ENCODE results near the gene HSPB8.

HSPB8 gene

DNA sequence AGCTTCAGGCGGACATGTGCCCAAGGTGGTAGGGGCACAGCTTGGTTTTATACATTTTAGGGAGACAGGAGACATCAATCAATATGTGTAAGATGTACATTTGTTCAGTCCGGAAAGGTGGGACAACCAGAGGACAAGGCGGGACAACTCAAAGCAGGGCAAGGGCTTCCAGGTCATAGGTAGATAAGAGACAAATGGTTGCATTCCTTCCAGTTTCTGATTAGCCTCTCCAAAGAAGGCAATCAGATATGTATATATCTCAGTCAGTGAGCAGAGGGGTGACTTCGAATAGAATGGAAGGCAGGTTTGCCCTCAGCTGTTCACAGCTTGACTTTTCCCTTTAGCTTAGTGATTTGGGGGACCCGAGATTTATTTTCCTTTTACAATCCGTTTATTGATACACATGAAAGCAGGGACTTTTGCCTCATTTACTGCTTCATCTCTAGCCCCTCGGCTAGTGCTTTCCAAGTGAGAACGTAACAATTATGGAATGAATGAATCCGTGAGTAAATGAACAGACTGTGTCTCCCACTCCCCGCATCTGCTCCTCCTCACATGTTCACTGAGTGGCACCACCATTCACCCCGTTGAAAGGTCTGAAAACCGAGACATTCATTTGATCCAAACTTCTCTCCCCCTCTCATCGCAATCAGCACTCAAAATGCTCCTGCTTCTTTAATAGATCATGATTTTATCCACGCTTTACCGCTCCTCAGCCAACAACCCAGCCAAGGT is 6.9 kb upstream of the HSPB8 start:
- no peak for DNase-seq

DNA sequence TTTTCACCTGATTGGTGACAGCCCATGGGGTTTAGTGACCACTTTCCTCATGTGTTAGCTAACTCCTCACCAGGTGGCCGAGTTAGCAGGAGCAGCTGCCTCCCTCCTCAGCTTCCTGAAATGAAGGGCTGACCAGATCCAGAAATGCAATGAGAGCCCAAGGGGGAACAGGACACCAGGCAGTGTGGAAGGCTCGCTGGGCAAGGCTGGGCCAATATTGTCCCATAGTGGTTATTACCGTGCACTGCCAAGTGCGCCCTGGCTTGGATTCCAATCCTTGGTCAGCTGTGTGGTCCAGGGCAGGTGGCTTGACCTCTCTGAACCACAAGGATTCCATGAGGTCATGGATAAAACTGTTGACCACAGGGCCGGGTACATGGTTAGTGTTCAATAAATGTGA is 3.6 kb upstream of the HSPB8 start:
- no peak for DNase-seq

DNA sequence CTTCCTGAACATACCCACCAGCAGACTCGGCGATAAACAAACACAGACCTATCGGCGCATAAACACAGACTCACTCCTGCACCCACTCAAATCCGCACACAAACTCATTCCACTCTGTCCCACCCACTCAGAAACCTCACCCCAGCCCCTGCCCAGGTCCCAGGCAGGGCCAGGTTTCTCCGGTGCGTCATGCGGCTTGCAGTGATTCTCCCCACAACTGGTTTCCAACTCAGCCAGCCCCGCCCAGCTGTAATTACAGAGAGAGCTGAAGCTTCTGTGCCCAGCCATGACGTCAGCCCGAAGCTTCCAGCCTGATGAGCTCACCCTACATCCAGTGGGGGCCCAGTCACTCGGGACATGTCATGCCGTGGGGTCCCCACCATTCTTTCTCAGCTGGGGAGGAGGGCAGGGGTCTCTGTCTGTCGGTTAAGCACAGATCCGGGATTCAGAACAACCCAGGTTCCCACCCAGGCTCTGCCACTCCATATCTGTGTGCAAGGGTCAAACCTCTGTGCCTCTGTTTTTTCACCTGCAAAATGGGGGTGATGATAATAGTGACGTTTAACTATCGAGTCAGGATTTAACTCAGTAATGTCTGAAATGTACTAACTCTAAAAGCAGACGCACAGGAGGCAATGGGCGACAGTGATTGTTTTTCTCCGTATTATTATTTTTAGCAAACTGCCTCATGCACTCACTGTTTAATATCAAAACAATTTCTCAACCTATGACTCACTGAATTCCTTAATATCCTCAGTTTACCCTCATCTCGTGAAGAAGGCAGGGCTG is 2.3 kb upstream of the HSPB8 start:
- no peak for DNase-seq

DNA sequence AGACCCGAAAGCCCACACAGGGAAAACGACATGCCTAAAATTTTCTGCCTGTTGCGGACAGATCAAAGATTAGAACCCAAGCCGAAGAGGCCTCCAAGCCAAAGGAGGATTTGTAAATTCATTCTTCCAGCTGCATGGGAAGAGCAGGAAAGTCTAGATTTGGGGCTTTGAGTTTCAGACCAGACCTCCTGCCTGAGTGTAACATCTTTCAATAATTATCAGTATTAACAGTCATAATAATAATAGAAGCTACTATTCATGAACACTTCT is 1.7 kb upstream of the HSPB8 start:
- no peak for DNase-seq

DNA sequence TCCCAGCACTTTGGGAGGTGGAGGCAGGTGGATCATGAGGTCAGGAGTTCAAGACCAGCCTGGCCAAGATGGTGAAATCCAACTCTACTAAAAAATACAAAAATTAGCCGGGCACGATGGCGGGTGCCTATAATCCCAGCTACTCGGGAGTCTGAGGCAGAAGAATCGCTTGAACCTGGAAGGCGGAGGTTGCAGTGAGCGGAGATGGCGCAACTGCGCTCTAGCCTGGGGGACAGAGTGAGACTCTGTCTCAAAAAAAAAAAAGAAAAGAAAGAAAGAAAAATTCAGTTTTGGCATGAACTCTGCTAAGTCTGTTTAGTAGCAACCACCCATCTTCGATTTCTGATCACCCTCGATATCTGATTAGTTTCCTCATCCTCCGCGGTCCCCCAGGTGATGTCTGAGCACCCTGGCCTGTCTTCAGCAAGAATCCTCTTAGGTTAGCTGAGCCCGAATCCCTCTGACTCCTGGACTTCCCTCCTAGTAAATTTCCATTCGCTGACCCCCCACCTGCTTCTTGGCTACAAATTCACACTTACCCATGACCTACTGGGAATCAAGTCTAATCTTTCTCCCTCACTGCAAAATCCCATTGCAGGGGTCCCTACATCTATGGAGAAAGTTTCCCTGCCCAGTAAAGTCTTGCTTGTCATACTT is 879 bp upstream of the HSPB8 start:
- DNase-seq, result no peak

DNA sequence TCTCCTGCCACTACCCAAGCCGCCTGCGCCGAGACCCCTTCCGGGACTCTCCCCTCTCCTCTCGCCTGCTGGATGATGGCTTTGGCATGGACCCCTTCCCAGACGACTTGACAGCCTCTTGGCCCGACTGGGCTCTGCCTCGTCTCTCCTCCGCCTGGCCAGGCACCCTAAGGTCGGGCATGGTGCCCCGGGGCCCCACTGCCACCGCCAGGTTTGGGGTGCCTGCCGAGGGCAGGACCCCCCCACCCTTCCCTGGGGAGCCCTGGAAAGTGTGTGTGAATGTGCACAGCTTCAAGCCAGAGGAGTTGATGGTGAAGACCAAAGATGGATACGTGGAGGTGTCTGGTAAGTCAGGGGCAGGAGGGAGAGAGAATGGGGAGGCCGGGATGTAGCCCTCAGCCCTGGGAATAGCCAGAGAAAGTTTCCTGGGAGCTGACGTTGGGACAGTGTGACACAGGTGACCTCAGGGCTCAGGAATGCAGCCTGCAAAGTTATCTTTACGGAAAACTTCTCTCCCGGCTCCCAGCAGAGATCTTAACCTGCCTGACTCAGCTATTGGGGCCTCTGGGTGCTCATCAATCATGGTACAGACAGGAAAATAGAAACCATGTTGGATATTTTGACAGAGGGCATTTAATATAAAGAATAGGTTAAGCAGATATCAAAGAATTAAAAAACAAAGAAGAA is 747 bp downstream of the HSPB8 start:
- DNase-seq, result no peak

DNA sequence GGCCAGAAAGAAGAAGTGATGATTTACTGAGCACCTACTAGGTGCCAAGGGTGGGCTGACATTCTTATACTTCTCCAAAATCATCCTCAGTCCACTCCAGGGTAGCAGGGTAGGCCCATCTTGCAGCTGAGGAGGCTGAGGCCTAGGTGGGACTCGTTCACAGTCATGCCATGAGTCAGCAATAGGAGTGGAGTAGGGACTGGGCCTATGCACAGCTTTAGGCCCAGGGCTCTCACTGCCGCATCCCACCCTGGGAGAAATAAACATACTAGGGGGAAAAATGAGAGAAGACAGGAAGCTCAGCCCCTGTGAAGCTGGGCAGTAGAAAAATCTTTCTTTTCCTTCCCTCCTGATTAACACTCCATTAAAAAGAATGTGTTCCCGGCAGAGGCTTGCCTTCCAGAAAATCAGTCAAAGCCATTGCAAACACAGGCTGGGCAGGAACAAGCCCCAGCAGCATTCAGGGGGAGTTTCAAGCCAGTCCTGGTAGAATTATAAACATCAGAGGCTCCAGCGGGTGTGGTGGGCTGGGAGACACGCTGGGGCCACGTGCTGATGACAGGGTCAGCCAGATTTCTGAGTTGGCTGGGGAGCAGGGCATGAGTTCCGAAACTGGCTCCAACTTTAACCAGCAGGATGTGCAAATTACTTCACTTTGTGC is 1.8 kb downstream of the HSPB8 start:
- DNase-seq, result no peak

DNA sequence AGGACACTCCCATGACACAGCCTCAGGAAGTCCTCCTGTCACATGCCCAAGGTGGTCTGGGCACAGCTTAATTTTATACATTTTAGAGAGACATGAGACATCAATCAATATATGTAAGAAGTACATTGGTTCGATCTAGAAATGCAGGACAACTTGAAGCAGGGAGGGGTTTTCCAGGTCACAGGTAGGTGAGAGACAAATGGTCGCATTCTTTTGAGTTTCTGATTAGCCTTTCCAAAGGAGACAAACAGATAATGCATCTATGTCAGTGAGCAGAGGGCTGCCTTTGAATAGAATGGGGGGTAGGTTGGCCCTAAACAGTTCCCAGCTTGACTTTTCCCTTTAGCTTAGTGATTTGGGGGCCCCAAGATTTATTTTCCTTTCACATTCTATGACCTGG is 2.5 kb downstream of the HSPB8 start:
- no peak for DNase-seq

DNA sequence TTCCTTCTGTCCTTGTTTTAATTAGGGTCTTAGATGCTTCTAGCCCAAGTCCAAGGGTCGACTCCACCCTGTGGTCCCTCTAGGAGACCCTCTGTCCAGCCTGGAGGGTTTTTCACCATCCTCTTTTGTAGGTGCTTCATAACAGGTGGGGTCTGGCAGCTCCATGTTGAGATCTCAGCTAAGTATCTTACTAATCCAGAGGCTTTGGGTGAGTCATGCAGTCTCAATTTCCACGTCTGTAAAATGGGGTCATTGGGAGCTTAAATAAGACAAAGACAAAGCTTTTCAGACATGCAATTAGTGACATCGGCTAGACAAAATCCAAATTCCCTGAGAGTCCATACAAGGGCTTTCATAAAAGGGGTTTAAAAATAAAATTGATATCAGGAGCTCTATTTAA is 3.2 kb downstream of the HSPB8 start:
- no peak for DNase-seq

DNA sequence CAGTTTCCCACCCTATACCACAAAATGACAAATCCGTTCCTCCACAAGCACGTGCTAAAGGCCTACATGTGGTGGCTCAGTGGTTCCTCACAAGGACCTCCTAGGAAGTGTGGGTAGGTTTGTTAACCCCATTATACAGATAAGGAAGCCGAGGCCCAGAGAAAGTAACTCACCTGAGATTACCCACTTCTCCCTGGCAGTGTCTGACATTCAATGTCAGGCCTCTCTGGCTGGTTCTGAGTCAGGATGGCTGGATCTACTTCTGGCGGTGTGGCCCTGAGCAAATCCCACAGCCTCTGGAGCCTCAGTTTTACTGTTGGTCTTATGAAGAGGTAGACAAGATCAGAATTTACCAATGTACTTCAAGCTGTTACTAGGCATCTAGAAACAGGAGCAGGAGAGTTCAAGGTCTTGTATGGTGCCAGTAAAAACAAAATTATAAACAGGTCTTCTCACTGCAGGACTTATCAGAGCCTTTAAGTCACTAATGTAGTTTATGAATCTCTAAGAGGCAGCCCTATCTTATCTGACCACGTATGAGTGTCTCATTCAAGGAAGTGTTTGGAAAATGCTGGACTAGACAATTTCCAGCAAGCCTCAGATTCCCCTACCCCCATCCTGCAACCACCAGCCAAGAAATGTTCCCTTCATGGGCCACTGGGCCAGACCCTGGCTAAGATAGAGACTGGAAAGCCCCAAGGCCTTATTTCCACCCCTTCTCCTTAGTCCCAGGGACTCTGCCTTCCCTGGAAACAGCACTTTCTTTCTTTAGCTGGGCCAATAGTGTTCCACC is 4.2 kb downstream of the HSPB8 start:
- DNase-seq, result no peak

DNA sequence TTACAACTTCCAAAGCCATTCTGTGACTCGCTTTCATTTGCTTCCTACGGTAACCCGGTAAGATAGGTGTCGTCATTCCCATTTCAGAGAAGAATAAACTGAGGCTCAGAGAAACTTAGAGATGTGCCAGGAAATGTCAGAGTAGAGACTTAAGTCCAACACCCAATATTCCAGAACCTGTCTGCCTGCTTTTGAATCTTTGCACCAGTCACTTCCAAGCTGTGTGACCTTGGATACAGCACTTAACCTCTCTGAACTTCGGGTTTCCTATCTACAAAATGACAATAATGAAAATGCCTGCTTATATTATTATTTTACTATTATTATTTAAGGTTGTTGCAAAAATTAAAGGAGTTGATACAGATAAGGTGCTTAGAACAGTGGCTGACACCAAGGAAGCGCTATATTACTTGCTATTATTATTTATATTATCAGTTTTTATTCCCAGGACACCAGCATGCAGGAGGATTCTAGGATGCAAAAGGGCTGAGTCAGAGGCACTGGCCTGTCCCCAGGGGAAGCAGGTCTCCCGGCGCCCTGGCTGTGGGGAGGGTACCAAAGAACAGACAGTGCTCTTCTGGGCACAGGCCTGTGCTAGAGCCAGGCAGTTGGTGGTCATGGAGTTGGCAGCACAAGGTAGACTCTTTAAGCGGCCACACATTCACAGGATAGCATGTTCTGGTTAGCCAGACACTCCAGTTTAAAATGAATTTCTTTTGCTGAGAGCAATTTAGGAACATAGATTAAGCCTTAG is 5.4 kb downstream of the HSPB8 start:
- DNase-seq, result no peak

DNA sequence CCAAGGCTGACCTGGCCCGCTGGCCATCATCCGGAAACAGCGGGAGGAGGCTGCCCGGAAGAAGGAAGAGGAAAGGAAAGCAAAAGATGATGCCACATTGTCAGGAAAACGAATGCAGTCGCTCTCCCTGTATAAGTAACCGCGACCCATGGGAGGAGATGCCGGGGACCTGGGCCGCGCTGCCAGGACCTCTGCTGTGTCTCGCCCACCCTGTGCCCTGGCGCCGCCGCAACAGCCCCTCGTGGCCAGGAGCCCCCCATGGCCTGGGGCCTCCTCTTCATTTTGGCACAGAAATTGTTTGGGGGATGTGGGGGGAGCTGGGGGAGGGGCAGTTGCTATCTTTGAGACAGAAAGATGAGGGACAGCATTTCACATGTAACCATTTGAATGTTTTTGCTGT is 16.5 kb downstream of the HSPB8 start:
- DNase-seq, result no peak

DNA sequence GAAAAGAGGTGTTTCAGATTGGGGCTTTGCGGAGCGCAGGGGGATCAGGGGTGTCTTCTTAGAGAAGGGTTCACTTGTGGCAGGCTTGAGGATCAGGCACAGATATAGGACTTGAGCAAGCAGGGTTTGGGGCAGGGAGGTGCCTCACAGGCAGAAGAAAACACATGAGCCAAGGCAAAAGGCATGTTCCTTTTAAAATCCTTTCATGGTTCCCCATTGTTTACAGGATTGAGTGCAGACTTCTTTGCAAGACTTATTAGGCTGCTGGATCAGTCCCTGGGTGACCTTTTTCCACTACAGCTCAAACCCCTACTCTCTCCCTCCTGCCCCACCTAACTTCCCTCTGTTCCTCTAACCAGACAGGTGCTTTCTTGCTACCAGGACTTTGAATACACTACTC is 19.7 kb downstream of the HSPB8 start:
- no peak for DNase-seq

DNA sequence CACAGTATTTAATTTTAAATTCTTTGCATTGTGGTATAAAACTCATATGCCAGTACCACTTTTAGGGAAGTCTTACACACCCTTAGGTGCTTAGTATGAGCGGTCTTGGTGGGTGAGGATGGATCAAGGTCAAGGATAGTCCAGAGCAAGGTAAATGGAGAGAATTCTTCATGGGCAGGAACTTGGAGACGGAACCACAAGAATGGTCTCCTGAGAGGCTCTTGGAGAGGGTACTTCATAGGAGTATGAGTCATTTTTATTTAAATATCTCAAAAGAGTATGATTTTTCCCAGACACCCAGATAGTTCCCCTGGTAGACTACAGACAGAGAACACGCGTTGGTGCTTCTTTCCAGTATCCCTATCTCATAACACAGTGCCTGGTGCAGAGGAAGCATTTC is 21.9 kb downstream of the HSPB8 start:
- DNase-seq, result no peak

DNA sequence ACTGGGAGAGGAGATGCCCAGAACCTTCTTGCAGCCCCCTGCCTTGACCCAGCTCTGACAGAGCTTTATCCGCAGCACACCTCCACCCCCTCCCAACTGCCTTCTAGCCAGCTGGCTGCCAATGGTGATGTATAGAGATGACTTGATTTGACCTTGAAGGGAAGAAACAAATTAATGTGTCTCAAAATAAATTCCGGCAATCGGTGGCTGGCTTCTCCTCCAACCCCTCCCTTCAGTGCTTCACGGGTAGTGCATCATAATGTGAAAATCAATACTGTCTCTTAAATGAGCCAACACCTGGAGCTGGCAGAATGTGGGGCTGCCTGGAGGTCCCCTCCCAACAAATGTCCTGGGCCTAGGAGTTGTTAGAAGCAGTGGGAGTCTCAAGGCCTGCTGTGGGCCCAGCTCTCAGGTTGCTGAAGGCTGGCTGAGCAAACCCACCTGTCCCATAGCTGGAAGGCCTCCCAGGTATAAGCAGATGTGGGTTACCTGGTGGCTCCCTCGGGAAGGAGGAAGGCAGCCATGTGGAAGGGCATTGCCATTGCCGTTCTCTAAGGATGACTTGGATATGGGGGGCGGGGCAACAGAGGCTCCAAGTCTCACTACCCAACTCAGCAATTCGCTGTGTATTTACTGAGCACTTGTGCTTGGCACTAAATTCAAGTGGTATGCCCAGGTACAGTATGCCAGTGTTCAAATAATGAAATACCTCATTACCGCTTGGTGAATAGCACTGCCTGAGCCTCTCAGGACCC is 23.2 kb downstream of the HSPB8 start:
- DNase-seq, result no peak

DNA sequence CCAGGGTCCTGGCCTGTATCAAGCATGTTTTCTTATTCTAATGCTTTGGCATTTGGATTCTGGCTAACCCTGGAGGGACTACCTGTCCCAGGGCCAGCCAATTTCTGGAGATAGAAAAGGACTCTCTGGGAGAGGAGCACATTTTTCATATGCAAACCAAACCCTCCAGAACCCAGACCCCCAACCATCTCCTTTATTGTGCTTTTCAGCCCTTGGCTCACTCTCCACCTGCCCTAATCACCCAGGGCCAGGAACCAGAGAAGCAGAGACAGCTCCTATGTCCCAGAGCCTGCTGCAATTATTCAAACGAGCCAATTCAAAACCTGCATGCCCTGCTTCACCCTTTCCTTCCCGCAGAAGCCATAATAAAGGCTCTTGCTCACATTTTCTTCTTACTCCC is 23.8 kb downstream of the HSPB8 start:
- no peak for DNase-seq

DNA sequence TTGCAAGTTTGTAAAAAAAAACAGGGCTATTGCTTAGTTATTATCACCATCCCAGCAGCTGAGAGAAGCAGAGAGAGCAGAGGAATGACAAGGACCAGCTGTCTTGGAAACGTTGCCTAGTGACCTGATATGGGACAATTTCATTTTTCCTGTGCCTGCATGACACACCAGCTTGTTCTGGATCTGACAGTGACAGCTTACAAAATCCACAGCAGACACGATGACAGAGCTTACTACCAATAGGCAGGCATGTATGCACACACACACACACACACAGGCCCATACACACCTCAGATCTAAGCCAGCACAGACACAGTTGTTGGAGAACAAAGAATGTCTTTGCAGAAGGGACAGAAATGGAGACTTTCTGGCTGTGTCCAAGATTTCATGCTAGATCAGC is 25.4 kb downstream of the HSPB8 start:
- DNase-seq, result no peak

DNA sequence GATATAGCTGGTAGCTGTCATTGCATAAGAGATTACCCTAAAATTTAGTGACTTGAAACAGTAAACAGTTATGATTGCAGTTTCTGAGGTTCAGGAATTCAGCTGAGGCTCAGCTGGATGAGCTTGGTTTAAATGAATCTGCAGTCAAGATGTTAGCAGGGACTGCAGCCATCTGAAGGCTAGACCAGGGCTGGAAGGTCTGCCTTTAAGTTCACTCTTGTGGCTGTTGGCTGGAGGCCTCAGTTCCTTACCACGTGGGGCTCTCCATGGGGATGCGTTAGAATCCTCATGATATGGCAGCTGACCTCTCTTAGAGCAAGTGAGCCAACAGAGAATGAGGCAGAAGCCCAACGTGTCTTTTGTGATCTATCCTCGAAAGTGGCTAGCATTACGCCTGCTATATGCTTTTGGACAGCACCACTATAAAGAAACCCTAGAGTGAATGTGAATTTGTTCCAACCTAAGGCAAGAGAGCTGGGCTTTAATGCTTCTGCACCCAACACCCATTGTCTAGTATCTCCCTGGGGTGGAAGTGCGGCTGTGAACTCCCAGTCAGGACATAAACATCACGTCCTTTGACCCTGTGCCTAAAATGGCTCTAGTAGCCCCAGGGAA is 26.0 kb downstream of the HSPB8 start:
- DNase-seq, result no peak

DNA sequence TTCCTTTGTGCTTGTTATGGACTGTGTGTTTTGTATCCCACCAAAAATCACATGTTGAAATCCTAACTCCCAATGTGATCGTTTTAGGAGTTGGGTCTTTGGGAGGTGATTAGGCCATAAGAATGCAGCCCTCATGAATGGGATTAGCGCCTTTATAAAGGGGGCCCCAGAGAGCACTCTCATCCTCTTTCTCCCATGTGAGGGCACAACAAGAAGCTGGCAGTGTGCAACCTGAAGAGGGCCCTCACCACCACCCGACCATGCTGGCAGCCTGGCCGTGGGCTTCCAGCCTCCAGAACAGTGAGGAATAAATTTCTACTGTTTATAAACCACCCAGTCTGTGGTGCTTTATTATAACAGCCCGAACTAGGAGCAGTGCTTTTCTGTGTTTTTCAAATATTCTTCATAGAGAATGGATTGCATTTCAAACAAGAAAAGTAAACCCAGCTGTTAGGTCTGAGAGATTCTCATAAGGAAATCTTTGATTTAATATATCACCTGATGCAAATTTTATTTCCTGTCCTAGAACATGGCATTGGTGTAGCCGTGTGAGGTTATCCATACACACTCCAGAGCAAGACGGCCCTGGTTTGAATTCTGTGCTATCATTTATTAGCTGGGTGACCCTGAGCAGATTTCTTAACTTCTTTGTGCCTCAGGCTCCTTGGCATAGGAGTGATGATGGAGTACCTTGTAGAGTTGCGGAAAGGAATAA is 27.8 kb downstream of the HSPB8 start:
- DNase-seq, result no peak

DNA sequence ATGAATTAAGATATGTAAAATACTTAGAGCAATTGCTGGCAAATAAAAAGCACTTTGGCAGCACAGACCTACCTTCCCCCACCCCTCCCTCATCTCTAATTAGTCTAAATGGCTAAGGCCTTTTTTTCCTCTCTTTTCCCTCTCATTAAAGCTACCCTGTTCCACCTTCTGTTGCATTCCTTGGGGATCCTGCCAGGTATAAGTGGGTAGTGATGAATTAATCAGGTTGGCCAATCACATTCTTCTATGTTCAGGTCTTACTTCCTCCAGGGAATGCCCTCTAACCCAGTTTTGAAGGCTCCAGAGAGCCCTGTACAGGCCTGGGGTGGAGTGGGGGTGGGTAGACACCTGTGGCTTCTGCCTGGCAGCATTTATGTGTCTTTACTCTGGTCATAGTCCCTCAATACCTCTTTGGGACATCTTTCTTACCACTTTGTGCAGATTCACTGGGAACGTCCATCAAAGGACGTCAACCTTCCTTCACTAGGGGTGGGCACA is 28.4 kb downstream of the HSPB8 start:
- DNase-seq, result no peak
